HepG2 (cell line): Measurements from ENCODE around the gene C15orf62. TPM values are rescaled to one million over a fixed set of nuclear protein-coding genes. Genes with fewer than 3 reads are reported as not detected.

Source experiments
- BHLHE40 ChIP-seq: IDR thresholded peaks from 2 replicates; pipeline ENCODE4 v1.6.1; 2011; ENCODE audit warnings: low read length, improper control_type of control experiment
- BORCS8-MEF2B ChIP-seq: sonication (generic); formaldehyde crosslinking; IDR thresholded peaks from 2 replicates; pipeline ENCODE4 v1.8.0; 2022; ENCODE audit warnings: mild to moderate bottlenecking, missing genetic modification reagents
- DMAP1 ChIP-seq: IDR thresholded peaks from 2 replicates; pipeline ENCODE4 v1.6.1; 2016
- GABPB1 ChIP-seq: IDR thresholded peaks from 2 replicates; pipeline ENCODE4 v1.6.1; 2016; ENCODE audit warnings: mild to moderate bottlenecking, missing genetic modification reagents, moderate library complexity, missing compliant biosample characterization
- MIER3 ChIP-seq: IDR thresholded peaks from 2 replicates; pipeline ENCODE4 v1.6.1; 2016; ENCODE audit warnings: missing compliant biosample characterization, borderline replicate concordance
- NCOA2 ChIP-seq: sonication (generic); formaldehyde crosslinking; IDR thresholded peaks from 2 replicates; pipeline ENCODE4 v1.8.0; 2022; ENCODE audit warnings: inconsistent platforms
- PHF5A ChIP-seq: IDR thresholded peaks from one replicate; pipeline ENCODE4 v1.6.1; 2018; ENCODE audit warnings: low read depth, missing genetic modification reagents; ENCODE audit not compliant: unreplicated experiment
- SP1 ChIP-seq, 2 experiments: fragments of 450-650 bp in 1 of 2; sonication (generic) in 1 of 2; formaldehyde crosslinking in 1 of 2; IDR thresholded peaks; 2 replicates each; pipeline versions ENCODE4 v1.4.0 to v1.6.1; 2016 to 2020; ENCODE audit warnings: missing genetic modification reagents in 1 of 2
- TOE1 ChIP-seq: sonication (generic); formaldehyde crosslinking; IDR thresholded peaks from 2 replicates; pipeline ENCODE4 v1.4.0; 2020; ENCODE audit warnings: mild to moderate bottlenecking, missing genetic modification reagents
- XBP1 ChIP-seq: sonication (generic); formaldehyde crosslinking; IDR thresholded peaks from 2 replicates; pipeline ENCODE4 v1.5.0; 2020; ENCODE audit warnings: missing genetic modification reagents
- ZC3H4 ChIP-seq: sonication (generic); formaldehyde crosslinking; IDR thresholded peaks from 2 replicates; pipeline ENCODE4 v1.4.0; 2020; ENCODE audit warnings: missing genetic modification reagents, borderline replicate concordance
- ZNF232 ChIP-seq: sonication (generic); formaldehyde crosslinking; IDR thresholded peaks from 2 replicates; pipeline ENCODE4 v1.4.0; 2020; ENCODE audit warnings: missing genetic modification reagents, borderline replicate concordance
- ZNF510 ChIP-seq: sonication (generic); formaldehyde crosslinking; IDR thresholded peaks from 2 replicates; pipeline ENCODE4 v1.4.0; 2020; ENCODE audit warnings: low read depth, mild to moderate bottlenecking, missing genetic modification reagents
- ZNF556 ChIP-seq: sonication (generic); formaldehyde crosslinking; IDR thresholded peaks from 2 replicates; pipeline ENCODE4 v1.4.0; 2020; ENCODE audit warnings: mild to moderate bottlenecking, missing genetic modification reagents, borderline replicate concordance
- ZNF616 ChIP-seq: sonication (generic); formaldehyde crosslinking; IDR thresholded peaks from 2 replicates; pipeline ENCODE4 v1.5.0; 2020; ENCODE audit warnings: low read depth, mild to moderate bottlenecking, missing genetic modification reagents
- ZNF724P ChIP-seq: sonication (generic); formaldehyde crosslinking; IDR thresholded peaks from 2 replicates; pipeline ENCODE4 v1.8.0; 2022; ENCODE audit warnings: missing genetic modification reagents, borderline replicate concordance
- polyA plus RNA-seq, 8 experiments: library from polyadenylated mRNA; depleted of rRNA in 3 of 8; stranded (reverse) in 7 of 8; unstranded in 1 of 8; fragments of >200 nt; fragmentation: Illumina TruSeq in 4 of 8; extraction: Trizol in 4 of 8; gene quantifications; 2 replicates each; pipeline versions ENCODE4 v1.2.1 to v1.2.3, GENCODE V29; 2011 to 2016; ENCODE audit warnings: low read depth in 4 of 8, missing spikeins in 1 of 8, mixed read lengths in 1 of 8; ENCODE audit not compliant: insufficient read depth in 1 of 8
- total RNA-seq, 5 experiments: library from RNA; depleted of rRNA; stranded (reverse); fragments of >200 nt; fragmentation: Illumina TruSeq; extraction: Trizol; gene quantifications; 2 replicates each; pipeline ENCODE4 v1.2.3, GENCODE V29; 2016; ENCODE audit warnings: low read depth in 1 of 5
- TF ChIP-seq, protein P1 (sequence below): sonication (generic); formaldehyde crosslinking; conservative IDR thresholded peaks from 2 replicates; pipeline ENCODE4 v1.4.0; 2020; ENCODE audit warnings: mild to moderate bottlenecking, missing genetic modification reagents, moderate library complexity
- TF ChIP-seq, protein P2 (sequence below): sonication (generic); formaldehyde crosslinking; IDR thresholded peaks from 2 replicates; pipeline ENCODE4 v1.8.1; 2023; ENCODE audit warnings: mild to moderate bottlenecking, inconsistent platforms, moderate library complexity, missing genetic modification reagents, borderline replicate concordance
- TF ChIP-seq, protein P3 (sequence below): sonication (generic); formaldehyde crosslinking; conservative IDR thresholded peaks from 2 replicates; pipeline ENCODE4 v1.5.0; 2020; ENCODE audit warnings: missing genetic modification reagents
- TF ChIP-seq, protein P4 (sequence below): sonication (generic); formaldehyde crosslinking; IDR thresholded peaks from 2 replicates; pipeline ENCODE4 v1.5.0; 2020; ENCODE audit warnings: missing genetic modification reagents
- TF ChIP-seq, protein P5 (sequence below): sonication (generic); formaldehyde crosslinking; IDR thresholded peaks from 2 replicates; pipeline ENCODE4 v1.8.1; 2023; ENCODE audit warnings: mild to moderate bottlenecking, moderate library complexity, missing genetic modification reagents

Gene C15orf62
- total and polyA plus RNA-seq, 2 of the 13 experiments (the other 11 are each of a cell fraction or from before 2014, with no cell fraction given), result 0.51 to 1.1 TPM

DNA sequence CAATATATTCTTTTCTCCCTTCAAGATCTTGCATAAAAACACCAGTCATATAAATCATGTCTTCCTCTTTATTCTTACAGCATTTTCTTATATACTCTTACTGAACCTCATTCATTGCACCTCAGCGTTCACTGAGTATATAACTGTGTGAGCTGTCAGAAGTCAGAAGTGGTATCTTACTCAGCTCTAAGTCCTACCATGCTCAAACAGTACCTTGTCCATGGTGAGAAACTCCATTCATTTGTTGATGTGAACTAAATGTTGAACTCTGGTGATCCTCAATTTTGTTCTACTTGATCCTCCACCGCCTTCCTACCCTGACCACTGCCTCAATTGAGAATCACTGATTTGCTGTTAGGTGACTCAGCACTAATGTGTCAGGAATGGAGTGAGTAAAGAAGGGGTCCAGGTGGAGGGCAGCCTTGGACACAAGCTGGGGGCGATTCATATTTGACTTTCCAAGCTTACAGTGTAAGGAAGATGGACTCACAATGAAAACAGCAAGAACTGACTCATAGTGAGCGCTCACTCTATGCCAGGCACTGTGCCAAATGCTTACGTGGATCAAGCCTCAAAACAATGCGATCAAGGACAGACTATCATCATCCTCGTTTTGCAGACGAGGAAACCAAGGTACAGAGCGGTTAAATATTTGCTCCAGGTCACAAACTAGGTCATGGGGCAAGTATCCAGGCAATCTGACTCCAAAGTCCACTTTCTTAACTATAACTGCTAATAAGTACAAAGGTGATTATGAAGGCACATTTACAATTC, 23.6 kb downstream of the C15orf62 start (continued):
- TF ChIP-seq, protein P1, sequence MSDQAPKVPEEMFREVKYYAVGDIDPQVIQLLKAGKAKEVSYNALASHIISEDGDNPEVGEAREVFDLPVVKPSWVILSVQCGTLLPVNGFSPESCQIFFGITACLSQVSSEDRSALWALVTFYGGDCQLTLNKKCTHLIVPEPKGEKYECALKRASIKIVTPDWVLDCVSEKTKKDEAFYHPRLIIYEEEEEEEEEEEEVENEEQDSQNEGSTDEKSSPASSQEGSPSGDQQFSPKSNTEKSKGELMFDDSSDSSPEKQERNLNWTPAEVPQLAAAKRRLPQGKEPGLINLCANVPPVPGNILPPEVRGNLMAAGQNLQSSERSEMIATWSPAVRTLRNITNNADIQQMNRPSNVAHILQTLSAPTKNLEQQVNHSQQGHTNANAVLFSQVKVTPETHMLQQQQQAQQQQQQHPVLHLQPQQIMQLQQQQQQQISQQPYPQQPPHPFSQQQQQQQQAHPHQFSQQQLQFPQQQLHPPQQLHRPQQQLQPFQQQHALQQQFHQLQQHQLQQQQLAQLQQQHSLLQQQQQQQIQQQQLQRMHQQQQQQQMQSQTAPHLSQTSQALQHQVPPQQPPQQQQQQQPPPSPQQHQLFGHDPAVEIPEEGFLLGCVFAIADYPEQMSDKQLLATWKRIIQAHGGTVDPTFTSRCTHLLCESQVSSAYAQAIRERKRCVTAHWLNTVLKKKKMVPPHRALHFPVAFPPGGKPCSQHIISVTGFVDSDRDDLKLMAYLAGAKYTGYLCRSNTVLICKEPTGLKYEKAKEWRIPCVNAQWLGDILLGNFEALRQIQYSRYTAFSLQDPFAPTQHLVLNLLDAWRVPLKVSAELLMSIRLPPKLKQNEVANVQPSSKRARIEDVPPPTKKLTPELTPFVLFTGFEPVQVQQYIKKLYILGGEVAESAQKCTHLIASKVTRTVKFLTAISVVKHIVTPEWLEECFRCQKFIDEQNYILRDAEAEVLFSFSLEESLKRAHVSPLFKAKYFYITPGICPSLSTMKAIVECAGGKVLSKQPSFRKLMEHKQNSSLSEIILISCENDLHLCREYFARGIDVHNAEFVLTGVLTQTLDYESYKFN (CRISPR knock-in tag), result peak; percentile 94
- TF ChIP-seq ZNF724P (CRISPR knock-in tag) (no peak), ZNF556 (CRISPR knock-in tag) (no peak), NCOA2 (CRISPR knock-in tag) (peak; percentile 73), BORCS8-MEF2B (CRISPR knock-in tag) (no peak), PHF5A (no peak), TOE1 (no peak), MIER3 (CRISPR knock-in tag) (peak; percentile 75; the same call in 1 of the 2 replicates), ZC3H4 (CRISPR knock-in tag) (no peak), ZNF616 (CRISPR knock-in tag) (no peak), SP1 (IDR thresholded peaks at IDR 0.05) (no peak), SP1 (CRISPR knock-in tag; IDR thresholded peaks at IDR 0.05) (no peak), ZNF510 (CRISPR knock-in tag) (no peak), ZNF232 (CRISPR knock-in tag) (no peak), DMAP1 (CRISPR knock-in tag) (0 out of 2 replicates have a peak, but pooled peaks have one; percentile 22), GABPB1 (CRISPR knock-in tag) (no peak; the same call in 1 of the 2 replicates), BHLHE40 (no peak; the same call in 1 of the 2 replicates), XBP1 (CRISPR knock-in tag) (no peak)
- TF ChIP-seq, protein P2, sequence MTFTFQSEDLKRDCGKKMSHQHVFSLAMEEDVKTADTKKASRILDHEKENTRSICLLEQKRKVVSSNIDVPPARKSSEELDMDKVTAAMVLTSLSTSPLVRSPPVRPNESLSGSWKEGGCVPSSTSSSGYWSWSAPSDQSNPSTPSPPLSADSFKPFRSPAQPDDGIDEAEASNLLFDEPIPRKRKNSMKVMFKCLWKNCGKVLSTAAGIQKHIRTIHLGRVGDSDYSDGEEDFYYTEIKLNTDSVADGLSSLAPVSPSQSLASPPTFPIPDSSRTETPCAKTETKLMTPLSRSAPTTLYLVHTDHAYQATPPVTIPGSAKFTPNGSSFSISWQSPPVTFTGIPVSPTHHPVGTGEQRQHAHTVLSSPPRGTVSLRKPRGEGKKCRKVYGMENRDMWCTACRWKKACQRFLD (CRISPR knock-in tag), result no peak
- TF ChIP-seq, protein P3, sequence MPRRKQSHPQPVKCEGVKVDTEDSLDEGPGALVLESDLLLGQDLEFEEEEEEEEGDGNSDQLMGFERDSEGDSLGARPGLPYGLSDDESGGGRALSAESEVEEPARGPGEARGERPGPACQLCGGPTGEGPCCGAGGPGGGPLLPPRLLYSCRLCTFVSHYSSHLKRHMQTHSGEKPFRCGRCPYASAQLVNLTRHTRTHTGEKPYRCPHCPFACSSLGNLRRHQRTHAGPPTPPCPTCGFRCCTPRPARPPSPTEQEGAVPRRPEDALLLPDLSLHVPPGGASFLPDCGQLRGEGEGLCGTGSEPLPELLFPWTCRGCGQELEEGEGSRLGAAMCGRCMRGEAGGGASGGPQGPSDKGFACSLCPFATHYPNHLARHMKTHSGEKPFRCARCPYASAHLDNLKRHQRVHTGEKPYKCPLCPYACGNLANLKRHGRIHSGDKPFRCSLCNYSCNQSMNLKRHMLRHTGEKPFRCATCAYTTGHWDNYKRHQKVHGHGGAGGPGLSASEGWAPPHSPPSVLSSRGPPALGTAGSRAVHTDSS (CRISPR knock-in tag), result no peak
- TF ChIP-seq, protein P4, sequence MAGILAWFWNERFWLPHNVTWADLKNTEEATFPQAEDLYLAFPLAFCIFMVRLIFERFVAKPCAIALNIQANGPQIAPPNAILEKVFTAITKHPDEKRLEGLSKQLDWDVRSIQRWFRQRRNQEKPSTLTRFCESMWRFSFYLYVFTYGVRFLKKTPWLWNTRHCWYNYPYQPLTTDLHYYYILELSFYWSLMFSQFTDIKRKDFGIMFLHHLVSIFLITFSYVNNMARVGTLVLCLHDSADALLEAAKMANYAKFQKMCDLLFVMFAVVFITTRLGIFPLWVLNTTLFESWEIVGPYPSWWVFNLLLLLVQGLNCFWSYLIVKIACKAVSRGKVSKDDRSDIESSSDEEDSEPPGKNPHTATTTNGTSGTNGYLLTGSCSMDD (CRISPR knock-in tag), result no peak
- TF ChIP-seq, protein P5, sequence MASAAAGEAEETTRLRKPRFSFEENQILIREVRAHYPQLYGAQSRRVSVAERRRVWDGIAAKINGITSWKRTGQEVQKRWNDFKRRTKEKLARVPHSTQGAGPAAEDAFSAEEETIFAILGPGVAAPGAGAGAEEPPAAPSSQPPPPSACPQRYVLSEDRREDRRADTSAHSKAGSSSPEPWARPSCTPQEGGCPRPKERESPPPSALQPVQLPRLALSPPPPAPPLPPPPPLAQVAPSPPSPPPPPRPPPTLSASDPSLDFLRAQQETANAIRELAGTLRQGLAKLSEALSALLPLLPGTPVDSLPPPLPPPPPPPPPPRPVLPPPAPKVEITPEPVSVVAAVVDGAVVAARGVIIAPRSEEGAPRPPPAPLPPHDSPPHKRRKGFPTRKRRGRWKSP (CRISPR knock-in tag), result no peak
